AML-193 (cell line): ENCODE data around the gene JPH3.

Experiments used
- DNase-seq, 2 experiments: peaks; one replicate each; lab custom pipeline; 2025; lab: John Stamatoyannopoulos, UW

The JPH3 gene

DNA sequence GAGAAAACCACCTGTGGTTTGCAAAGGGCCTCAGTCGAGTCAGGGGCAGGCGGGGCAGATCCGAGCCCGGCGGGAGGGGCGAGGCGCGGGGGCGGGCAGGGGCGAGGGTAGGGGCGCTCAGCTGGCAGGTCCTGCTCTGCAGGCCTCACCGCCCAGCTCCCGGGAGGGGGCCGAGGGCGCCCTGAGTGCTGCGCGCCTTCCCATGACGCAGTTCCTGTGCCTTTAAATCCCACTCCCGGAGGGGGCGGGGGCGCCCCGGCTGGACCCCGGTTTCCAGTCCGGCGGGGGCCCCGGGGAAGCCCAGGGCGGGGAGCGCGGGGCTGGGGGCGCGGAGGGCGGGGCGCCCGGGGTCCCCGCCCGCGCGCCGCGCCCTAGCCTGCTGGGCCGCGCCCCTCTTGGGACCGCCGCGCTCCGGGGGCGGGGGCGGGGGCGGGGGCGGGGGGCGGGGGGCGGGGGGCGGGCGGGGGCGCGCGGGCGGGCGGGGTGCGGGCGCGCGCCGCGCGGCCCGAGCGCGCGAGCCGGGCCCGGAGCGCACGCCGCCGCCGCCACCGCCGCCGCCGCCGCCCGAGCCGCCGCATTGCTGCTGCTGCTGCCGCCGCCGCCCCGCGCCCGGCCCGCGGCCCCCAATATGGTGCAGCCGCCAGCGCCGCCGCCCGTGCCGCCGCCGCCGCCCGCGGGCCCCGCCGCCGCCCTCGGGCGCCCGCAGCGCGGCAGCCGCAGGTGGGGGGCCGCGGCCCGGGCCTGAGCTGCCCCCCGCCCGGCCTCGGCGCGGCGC, at the start of gene JPH3:
Gene JPH3, plus strand, starts transcription at position 508 of the 775 bp plus-strand sequence. CDS start 639 bp downstream, outside the sequence.
- DNase-seq, result no peak

DNA sequence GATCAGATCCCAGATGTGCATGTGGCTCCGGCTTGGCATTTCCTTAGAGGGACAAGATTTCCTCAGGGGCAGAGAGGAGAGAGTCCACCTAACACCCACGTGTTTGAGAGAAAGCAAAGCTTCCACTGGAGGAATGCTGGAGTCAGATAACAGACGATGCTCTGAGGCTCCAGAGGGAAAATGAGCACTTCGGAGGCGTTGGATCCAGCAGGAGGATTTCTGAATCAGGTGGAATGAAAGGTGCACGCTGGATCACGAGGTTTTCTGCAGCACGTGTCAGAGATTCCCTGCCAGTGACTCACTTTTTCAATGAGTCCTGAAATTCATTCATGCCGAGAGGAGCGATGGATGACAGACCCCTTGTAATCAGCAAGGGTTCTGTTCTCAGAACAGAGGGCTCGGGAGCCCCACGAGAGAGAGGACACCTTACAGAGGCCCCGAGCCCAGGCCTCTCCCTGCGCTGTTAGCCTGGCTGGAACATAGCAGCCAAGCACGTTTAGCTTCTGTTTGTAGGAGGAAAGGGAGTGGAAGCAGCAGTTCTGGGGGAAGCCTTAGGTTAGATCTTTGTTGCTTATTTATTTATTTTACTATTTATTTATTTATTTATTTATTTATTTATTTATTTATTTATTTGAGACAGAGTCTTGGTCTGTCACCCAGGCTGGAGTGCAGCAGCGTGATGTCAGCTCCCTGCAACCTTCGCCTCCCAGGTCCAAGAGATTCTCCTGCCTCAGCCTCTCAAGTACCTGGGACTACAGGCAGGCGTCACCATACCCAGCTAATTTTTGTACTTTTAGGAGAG, 49.3 kb upstream of the JPH3 start:
- DNase-seq, result no peak

DNA sequence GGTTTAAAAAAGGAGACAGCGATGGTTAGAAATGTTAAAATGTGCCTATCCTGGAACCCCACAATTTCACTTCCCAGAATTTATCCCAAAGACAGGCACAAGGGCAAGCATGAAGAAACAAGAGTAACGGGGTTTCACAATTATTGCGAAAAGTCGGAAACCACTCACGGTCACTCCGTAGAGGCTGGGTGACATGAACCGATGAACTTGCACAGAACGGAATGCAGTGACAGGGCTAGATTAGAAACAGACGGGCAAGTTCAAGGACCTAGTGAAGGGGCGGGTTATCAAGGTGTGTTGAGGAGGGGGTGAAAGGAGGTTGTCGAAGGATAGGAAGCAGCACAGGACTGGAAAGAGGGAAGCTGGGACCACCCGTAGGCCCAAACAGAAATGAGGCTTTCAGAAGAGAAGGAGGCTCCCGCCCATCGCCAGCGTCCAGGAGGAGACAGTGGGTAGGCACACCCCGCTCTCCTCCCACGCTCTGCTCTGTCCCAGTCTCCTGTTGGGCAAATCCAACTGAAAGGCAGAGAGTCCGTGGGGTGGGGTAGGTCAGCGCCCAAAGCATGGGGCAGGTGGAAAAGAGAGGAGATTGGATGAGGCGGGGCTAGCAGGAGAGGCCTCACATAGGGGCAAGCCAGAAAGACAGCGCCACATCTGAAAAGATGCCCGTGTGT, 47.4 kb upstream of the JPH3 start:
- no peak for DNase-seq

DNA sequence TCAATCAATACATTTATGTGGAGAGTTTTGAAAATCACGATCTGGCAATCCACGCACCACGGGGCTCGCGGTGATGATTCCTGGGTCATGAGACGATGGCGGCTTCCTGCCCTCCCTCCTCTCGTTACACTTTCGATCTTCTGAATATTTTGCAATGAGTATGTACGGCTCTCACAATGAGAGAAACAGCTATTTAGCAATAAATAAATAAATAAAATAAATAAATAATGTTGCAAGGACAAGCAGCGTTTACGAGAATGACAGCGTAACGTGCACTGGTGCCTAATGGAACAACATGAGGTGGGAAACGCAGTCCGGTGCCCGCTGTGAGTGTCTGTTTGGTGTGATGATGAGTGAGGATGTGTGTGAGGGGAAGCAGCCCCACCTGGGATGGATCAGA, 46.7 kb upstream of the JPH3 start:
- no peak for DNase-seq

DNA sequence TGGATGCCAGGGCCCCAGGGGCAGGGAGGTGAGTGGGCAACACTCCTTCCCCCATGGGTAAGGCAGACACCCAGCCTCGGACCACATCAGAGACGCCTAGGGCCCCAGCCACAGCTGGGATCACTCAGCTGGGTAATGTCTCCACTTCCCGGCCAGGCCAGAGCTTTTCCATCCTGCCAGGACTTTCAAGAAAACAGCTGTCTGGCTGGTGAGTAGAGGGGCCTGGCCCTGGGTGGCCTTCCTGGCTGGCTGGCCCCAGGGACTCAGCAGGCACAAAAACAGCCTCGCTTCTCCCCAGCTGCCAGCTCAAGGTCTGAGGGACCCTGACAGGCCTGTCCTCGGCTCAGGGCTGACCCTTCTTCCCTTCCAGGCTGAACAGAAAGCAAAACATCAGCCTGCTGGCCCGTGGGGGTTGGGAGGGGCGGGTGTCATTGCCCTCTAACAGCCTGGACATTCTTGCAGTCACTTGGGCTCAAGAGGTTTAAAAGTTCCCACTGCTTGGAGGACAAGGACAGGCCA, 45.3 kb upstream of the JPH3 start:
- no peak for DNase-seq

DNA sequence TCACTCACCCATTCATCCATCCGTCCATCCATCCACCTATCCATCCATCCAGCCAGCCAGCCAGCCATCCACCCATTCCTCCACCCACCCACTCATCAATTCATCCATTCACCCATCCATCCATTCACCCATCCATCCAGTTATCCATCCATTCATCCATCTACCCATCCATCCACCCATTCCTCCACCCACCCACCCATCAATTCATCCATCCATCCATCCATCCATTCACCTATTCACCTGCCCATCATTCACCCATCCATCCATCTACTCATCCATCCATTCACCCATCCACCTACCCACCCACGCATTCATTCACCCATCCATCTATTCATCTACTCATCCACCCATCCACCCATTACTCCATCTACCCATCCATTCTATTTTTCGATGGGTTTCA, 43.6 kb upstream of the JPH3 start:
- no peak for DNase-seq

DNA sequence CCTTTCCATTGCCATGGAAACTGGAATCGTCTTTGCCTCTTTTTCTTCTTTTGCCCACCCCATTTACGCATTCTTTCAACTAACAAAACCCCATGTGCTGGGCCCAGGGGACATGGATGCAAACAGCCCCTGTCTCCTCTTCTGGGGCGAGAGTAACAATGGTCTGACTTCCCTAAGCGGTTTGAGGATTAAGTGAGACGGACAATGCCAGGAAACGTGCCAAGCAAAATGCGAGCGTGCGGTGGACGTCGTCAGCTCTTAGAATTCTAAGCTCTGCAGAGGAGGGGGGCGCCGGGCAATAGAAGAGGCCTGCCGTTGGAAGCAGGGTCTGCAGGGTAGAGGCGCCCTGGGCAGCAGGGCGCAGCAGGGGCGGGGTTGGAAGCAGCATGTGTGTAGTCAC, 42.4 kb upstream of the JPH3 start:
- no peak for DNase-seq

DNA sequence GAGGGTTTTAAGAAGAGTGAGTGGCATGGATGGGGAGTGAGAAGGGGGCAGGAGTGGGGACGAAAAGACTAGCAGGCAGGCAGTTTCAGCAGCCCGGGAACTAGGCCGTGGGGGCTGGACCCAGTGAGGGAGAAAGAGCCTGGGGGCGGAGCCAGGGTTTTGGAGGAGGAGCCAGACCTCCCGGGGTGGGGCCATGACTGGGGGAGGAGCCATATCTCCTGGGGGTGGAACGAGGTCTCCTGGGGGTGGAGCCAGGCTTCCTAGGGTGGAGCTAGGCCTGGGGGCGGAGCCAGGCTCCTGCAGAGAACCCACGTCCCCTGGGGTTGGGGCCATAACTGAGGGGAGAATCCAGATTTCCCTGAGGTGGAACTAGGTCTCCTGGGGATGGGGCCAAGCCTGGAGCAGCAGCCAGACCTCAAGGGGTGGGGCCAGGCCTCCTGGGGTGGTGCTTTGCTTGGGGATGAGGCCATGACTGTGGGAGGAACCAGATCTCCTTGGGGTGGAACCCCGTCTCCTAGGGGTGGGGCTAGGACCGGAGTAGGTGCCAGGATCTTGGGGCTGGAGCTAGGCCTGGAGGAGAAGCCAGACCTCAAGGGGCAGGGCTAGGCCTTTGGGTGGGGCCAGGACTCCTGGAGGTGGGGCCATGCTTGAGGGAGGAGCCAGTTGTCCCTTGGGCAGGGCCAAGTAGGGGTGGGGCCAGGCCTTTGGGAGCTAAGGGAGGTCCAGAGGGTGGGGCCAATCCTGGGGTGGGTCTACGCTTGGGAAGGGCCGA, 41.7 kb upstream of the JPH3 start:
- no peak for DNase-seq

DNA sequence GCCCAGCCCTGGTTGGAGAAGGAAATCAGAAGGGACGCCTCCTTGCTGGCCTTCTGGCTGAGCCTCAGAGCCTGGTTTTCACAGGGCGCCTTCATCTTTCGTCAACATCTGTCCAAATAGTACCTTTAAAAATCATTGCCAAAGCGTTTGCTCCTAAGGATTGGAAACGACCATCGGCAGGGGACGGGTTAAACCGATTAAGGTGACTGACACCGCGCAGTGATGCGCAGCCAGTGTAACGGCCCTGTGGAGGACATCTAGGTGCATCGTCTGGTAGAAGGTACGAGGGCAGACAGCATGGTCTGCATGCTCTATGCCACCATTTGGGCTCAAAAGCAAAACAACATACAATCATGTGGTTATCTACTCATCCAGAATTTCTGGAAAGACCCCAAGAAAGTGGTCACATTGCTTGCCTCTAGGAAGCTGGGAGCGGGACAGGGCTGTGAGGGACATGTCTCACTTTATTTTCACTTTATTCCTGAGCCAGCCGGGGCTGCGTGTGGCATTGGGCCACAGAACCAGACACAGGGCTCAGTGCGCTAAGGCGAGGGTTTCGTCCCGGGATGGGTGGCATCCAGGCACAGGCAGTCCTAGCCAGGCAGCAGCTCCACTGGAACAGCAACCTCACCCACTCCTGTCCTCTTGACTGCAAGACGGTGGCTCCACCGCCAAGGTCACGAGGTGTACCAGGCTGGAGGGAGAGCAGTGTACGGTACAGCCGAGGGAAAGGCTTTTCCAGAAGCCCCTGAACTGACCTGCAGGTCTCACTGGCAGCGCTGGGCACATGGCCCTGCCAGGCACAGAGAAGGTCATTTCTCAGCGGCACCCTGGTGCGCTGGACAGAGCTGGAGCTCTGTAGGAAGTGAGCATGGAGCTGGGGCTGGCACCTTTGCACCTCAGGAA, 40.9 kb upstream of the JPH3 start:
- DNase-seq, result no peak

DNA sequence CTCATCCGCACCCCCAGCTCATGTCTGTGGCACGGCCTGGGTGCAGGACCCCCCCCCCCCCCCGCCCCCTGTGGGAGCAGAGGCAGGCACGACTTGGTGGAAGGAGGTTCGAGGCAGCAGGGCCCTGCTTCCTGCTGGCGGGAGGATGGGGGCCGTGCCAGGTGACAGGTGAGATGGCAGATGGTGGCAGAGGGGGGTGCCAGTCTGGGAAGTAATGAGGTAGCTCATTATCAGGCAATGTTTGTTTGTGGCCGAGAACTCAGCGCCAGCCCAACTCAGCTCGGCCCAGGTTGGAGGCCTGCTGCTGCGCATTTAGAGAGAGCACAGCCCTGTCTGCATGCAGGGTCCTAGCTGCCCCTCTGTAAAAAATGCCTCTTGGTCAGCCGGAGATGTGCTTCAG, 40.1 kb upstream of the JPH3 start:
- no peak for DNase-seq

DNA sequence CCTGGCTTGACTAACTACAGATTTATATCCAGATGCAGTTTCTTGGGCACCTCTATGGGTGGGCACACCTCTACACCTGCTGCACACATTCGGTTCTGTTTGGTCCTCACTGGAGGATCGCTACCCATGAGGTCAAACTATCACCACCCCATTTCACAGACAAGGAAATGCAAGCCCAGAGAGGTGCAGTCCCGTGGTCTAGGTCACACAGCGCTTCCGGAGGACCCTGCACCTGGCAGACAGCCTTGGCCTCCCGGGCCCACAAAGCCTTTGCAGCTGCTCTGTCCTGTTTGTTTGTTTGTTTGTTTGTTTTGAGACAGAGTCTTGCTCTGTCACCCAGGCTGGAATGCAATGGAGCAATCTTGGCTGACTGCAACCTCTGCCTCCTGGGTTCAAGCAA, 39.3 kb upstream of the JPH3 start:
- DNase-seq, result no peak

DNA sequence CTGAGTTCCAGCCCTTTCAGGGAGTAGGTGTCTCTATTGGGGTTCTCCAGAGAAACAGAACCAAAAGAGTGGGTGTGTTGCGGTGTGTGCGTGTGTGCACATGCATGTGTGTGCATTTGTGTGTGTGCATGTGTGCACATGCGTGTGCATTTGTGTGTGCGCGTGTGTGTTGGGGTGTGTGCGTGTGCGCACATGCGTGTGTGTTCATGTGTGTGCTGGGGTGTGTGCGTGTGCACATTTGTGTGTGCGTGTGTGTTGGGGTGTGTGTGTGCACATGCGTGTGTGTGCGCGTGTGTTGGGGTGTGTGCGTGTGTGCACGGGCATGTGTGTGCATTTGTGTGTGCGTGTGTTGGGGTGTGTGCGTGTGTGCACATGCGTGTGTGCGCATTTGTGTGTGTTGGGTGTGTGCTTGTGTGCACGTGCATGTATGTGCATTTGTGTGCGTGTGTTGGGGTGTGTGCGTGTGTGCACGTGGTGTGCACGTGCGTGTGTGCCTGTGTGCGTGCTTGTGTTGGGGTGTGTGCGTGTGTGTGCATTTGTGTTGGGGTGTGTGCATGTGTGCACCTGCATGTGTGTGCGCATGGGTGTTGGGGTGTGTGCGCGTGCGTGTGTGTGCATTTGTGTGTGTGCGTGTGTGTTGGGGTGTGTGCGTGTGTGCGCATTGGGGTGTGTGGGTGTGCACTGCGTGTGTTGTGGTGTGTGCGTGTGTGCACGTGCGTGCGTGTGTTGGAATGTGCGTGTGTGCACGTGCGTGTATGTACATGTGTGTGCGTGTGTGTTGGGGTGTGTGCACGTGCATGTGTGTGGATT, 38.4 kb upstream of the JPH3 start:
- DNase-seq, result no peak

DNA sequence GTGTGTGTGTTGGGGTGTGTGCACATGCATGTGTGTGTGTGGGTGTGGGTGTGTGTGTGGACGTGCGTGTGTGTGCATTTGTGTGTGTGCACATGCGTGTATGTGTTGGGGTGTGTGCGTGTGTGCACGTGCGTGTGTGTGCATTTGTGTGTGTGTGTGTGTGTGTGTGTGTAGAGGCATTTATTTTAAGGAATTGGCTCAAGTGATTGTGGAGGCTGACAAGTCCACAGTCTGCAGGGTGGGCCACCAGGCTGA, 37.9 kb upstream of the JPH3 start:
- no peak for DNase-seq

DNA sequence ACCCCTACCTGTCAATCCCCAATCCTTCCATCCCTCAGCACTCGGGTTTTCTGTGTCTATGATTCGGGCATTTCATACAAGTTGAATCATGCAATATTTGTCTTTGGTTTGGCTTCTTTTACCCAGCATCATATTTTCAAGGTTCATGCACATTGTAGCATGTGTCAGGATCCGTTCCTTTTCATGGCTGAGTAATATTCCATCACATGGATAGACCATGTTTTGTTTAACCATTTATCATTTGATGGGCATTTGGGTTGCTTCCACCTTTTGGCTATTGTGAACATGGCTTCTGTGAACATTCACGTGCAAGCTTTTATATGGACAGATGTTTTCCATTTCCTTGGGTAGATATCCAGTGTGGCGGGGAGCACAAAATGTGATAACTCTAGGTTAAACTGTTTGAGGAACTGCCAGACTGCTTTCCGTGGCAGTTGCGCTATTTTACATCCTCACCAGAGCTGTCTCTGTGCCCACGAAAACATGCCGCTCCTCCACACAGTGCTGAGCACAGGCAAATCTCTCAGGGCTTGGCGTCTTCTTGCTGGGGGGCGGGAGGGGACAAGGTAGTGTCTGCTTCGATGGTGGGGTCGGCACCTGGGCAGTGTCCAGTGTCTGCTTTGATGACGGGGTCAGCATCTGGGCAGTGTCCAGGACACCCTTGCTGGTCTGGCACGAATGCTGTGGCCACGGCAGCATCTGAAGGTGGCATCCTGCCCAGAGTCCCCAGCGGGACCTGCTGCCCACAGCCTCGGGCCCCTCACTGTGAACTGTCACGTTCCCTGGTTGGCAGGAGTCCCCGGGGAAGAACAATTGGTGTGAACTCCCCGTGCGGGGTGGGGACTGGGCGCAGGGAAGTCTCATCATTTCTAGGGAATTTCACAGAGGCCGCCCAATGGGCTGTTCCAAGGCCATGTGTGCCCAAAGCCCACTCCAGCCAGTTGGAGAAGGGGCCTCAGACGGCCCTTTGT, 32.4 kb upstream of the JPH3 start:
- no peak for DNase-seq

DNA sequence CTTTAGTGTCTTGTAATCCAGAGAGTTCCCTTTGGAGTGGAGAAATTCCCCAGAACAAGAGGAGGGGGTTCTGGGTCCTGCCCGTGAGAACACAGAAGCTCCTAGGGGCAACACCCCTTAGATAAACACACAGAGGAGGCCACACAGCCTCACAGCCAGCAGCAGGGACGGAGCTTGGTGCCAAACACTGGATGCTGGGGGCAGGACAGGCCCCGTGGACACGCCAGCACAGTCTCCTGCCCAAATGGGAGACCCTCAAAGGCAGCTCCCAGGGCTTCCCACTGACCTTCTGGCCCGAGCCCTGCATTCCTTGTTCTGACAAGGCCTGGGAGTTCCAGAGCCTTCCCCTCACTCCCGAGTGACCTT, 31.8 kb upstream of the JPH3 start:
- DNase-seq, result no peak

DNA sequence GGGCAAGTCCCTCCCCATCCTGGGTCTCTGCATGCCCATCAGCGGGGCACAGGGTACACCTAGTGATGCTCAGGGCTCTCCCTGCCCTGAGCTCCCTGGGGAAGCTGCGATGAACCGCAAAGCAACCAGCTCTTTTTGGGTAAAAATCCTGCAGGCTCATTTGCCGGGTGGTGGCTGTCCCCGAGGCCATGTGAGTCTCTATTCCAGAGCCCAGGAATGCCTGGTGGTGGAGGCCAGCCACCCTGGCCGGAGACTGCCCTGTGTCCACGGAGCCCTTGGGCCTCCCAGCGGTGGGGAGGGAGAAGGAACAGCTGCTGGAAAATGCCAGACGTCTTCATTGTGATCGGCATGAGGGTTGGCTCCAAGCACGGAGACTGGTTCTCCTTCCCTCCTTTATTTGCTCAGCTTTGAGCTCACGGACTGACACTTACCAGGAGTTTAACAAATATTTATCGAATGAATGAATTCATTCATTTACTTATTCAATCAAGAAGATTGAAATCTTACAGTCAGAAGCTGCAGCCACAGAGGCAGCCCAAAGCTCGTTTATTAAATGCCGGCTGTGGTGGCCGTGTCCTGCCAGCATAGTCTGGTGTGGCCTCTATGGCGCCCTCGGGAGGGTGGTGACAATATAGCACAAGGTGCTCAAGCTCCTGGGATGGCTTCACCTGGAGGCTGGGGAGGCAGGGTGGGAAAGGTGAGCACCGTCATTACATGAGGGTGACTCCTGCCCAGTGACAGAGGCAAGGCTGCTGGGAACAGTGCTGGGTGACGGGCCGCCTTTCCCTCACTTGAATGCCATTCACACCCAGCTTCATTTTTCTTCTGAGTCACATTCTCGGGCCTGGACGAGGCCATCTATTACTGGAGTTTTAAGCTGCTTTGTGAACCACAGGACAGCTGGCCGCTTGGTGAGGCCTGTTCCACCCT, 31.1 kb upstream of the JPH3 start:
- DNase-seq, result no peak

DNA sequence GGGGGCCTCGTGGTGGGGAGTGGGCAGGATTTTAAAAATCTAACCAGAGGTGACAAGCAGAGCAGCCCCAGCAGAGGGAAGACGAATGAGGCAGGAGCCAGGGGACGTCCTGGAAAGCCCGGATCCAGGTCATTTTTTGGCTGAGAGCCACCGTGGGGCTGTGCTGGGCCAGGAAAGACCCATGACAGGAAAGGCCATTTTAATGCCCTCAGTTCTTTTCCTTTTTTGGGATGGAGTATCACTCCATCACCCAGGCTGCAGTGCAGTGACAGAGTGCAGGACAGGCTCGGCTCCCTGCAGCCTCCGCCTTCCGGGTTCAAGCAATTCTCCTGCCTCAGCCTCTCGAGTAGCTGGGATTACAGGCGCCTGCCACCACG, 30.5 kb upstream of the JPH3 start:
- no peak for DNase-seq

DNA sequence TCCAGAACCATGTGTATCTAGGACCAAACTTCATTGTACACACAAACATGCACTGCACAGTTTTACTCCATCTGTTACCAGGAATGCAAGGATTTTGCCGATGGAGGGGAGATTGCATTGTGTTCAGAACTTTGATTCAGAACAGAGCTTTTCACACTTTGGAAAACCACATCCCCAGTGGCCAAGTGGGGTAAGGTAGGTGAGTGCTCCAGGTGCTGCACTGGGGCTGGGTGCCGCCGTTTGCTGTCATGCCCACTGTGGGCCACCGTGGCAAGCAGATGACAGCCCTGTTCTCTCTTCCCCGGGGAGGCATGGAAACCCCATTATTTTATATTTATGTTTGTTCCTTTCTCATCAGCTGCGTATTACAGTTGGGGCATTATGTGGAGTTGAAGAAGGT, 29.3 kb upstream of the JPH3 start:
- DNase-seq, result no peak
